CD4-positive, alpha-beta T cell treated with Interferon gamma for 1 hour (primary cell): ENCODE data around the gene RNPC3.
"Not testable (repeated sequence)": the region's sequence is repeated elsewhere in the genome, so short reads cannot be mapped to it uniquely, and the experiment has no call there.

Experiments
- DNase-seq: peaks from one replicate; pipeline ENCODE4 v3.0.0-alpha.2; 2020

The RNPC3 gene

DNA sequence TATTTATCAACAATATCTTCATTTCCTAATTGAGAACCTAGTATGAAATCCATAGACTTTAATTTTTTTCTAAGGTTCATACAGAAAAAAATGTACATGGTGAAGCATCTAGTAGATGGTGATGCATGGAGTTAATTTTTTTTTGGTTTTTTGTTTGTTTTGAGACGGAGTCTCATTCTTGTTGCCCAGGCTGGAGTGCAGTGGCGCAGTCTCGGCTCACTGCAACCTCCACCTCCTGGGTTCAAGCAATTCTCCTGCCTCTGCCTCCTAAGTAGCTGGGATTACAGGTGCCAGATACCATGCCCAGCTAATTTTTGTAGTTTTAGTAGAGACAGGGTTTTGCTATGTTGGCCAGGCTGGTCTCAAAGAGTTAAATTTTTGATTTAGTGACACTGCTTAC is 35.6 kb downstream of the RNPC3 start:
- not testable (repeated sequence) for DNase-seq

DNA sequence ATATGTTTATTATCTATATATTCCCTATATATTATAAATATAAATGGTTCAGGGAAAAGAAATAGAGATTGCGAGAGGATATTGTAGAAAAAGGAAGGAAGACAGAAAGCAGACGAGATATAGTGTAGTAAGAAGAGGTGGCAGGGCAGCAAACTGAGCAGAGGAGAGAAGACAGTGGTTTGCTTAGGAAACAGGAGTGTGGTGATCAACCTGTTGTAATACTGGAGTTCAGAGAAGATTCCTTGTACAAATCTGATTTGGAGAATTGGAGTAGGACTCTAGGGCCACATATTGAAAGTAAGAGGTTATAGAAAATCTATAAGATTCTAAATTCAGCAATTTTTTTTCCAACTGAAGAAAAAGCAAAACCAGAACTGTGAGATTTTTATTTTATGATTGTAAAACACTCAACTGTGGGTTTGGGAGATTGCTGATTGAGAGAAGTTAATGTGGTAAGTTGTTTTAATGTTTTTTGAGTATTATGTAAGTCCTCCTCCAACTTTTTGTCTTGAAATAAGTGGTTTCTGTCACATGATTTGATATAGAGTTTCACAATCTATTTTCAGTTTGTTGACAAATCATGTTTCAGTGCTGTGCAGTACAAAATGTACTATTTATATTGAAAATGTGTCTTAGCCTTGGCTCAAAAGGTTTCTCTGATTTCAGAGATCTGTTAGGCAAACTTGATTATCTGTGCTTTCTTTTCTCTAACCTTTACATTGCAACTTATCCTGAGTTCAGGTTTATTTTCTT is 36.3 kb downstream of the RNPC3 start:
- DNase-seq, result no peak

DNA sequence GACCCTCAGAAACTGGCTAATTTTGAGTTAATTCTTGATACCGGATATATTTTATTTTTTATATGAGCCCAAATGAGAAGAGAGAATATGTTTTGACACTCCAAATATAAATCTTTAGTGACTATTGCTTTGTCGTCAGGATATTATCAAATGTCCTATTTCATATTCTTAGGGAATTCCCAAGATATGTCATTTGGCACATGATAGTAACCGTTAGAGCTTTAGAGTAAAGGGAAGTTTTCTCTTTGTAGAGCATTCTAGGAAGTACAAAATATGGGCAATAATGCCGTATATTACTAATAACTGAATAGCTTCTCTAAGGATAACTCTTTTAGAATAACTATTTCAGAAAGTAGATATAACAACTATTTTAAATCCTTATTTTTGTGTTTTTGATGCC is 37.6 kb downstream of the RNPC3 start:
- DNase-seq, result no peak

DNA sequence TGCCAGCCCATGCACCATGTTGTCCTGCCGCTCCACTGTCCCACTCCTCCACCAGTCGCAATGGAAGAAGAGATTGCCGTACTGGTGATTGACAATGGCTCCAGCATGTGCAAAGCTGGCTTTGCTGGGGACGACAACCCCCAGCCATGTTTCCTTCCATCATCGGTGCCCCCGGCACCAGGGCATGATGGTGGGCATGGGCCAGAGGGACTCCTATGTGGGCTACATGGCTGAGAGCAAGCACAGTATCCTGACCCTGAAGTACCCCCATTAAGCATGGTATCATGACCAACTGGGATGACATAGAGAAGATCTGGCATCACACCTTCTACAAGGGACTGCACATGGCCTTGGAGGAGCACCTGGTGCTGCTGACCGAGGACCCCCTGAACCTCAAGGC is 44.0 kb downstream of the RNPC3 start:
- DNase-seq, result no peak

DNA sequence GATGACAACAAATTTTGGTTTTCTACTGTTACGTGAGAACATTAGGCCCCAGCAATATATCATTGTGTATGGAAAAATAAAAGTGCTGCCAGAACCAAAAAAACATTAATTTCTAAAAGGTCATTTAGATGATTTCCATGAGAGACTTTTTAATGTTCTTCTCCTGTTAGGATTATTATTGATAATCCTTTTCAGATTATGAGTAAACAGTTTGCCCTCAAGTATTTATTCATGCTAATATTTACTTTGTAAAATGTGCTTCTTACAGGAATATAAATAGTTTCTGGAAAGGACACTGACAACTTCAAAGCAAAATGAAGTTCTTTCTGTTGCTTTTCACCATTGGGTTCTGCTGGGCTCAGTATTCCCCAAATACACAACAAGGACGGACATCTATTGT is 45.8 kb downstream of the RNPC3 start, which contains the start of gene AMY2B:
AMY2B (plus strand) TSS at position 301 of the 400 bp plus-strand sequence; CDS start at position 315, 14 bp downstream.
- not testable (repeated sequence) for DNase-seq

DNA sequence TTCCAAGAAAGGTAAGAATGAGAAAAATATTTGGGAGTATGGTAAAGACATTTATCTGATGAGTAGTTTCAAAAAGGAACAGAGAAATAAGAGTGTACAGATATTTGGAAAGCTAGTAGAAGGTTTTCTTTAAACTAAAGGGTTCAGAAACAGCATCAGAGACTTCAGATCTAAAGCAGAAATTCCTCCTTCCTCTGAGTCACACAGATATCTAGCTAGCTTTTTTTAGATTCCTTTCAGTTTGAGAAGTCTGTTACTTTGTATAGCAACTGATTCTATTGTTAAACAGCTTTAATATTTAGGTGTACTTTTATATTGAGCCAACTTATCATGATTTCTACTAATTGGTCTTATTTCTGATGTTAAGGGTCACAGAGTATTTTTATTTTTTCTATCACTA is 50.6 kb downstream of the RNPC3 start:
- no peak for DNase-seq

DNA sequence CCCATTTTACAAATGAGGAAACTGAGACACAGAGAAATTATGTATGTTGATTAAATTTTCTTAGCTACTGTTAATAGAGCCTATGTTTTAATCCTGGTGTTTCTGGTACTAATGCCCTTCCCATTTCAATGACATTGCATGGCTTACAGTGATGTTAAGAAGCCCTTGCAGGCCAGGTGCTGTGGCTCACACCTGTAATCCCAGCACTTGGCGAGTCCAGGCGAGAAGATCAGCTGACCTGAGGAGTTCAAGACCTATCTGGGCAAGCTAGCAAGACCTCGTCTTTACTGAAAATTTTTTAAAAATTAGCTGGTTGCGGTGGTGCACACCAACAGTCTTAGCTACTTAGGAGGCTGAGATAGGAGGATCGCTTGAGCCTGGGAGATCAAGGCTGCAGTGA is 51.3 kb downstream of the RNPC3 start:
- DNase-seq, result not testable (repeated sequence)

DNA sequence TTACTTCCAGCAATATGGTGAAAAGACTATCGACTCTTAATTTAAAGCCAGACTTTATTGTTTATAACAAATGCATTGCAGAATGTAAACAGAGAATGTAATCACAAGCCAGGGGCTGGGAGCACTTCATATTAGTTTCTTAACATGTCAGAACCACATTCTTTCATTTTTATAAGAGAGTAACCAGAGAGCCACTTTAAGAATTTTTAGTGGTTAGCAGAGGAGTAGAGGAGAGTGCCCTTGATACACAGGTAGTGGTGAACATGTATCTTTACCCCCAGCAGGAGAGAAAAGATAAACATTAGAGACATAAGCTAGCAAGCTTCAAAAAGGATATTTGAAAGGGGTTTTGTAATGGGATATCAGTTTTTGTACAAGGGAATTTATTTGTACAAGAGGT is 57.0 kb downstream of the RNPC3 start:
- DNase-seq, result no peak

DNA sequence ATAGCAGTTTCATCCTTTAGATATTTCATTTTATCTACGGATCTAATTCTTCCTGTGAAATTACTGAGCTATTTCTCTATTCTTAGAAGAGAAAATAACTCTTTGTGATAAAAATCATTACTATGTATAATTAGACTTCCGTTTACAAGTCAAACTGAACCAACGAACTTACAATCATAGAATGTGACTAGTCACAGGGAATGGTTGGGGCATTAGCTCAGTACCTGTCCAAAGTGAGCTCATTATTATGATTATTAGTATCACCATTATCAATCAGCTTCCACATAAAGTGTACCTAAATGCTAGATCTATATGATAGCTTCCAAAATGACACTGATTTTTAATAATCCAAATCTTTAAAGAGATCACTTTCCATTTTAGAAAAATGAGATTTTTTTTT is 58.4 kb downstream of the RNPC3 start:
- DNase-seq, result no peak

DNA sequence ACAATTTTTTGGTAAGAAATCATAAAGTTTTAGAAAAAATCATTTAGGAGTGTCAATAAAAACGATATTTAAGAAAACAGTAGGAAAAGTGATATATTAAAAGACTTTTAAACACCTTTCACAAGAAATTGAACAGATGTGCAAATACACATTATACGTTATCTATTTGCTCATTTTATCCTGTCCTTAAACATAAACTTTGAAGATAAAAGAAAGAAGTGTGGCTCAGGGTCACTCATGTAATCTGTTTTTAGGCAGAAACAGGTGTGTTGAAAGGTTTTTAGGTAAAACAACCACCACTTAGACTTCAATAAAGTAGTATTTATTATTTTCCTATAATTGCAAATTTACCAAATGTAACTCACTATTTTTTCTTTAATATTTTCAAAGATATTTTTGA is 59.0 kb downstream of the RNPC3 start:
- DNase-seq, result no peak

DNA sequence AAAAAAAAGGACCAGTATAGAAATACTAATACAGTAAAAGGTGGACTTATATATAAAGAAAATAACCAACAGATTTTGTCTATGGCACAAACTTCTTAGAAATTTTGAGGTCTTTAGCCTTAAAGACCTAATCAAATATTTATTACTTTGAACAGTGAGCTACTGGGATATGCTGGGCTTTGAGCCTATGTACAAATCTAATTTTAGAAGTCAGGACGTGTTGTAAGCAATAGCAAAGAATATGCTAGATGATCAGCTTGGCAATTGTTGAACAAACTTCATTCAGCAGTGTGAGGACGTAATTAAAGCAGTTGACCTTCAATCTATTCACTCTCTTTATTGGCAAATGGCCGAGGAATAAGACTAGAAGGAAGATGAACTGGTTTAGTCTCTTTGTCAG is 77.2 kb downstream of the RNPC3 start:
- DNase-seq, result not testable (repeated sequence)
